ENCODE data around the gene MYL7.

Gene MYL7

DNA sequence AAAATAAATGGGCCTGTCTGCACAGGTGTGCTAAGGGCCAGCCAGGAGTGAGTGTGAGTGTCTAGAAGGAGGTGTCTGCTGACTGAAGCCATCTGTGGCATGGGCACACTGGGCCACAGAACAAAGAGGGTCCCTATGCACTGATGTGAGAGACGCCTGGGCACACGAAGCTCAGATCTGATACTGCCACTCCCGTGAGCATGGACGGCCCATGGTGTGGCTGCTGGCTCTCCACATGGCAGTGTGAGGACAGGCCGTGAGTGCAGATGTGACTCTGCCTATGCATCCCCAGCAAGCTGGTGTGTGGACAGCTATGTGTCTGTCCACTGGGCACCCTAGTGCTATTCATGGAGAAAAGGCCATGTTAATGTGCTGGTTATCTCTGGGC, 12.8 kb upstream of the MYL7 start:
- H3K27ac ChIP-seq, result no peak overlapping the region
- H3K9me3 ChIP-seq (ENCODE audit: severe bottlenecking), result no peaks in the 10 kb centered on the region
- DNase-seq, result no peak
- H3K27me3 ChIP-seq (ENCODE audit: insufficient read depth, low read depth, severe bottlenecking), result no peaks in the 10 kb centered on the region
- TF ChIP-seq, protein P1, sequence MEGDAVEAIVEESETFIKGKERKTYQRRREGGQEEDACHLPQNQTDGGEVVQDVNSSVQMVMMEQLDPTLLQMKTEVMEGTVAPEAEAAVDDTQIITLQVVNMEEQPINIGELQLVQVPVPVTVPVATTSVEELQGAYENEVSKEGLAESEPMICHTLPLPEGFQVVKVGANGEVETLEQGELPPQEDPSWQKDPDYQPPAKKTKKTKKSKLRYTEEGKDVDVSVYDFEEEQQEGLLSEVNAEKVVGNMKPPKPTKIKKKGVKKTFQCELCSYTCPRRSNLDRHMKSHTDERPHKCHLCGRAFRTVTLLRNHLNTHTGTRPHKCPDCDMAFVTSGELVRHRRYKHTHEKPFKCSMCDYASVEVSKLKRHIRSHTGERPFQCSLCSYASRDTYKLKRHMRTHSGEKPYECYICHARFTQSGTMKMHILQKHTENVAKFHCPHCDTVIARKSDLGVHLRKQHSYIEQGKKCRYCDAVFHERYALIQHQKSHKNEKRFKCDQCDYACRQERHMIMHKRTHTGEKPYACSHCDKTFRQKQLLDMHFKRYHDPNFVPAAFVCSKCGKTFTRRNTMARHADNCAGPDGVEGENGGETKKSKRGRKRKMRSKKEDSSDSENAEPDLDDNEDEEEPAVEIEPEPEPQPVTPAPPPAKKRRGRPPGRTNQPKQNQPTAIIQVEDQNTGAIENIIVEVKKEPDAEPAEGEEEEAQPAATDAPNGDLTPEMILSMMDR (IDR thresholded peaks at IDR 0.05; ENCODE audit: low read depth, low read length), result no peak
- no peaks in the 10 kb centered on the region for H3K36me3 ChIP-seq
- no peak overlapping the region for H3K4me3 ChIP-seq (ENCODE audit: low read depth, low read length)

DNA sequence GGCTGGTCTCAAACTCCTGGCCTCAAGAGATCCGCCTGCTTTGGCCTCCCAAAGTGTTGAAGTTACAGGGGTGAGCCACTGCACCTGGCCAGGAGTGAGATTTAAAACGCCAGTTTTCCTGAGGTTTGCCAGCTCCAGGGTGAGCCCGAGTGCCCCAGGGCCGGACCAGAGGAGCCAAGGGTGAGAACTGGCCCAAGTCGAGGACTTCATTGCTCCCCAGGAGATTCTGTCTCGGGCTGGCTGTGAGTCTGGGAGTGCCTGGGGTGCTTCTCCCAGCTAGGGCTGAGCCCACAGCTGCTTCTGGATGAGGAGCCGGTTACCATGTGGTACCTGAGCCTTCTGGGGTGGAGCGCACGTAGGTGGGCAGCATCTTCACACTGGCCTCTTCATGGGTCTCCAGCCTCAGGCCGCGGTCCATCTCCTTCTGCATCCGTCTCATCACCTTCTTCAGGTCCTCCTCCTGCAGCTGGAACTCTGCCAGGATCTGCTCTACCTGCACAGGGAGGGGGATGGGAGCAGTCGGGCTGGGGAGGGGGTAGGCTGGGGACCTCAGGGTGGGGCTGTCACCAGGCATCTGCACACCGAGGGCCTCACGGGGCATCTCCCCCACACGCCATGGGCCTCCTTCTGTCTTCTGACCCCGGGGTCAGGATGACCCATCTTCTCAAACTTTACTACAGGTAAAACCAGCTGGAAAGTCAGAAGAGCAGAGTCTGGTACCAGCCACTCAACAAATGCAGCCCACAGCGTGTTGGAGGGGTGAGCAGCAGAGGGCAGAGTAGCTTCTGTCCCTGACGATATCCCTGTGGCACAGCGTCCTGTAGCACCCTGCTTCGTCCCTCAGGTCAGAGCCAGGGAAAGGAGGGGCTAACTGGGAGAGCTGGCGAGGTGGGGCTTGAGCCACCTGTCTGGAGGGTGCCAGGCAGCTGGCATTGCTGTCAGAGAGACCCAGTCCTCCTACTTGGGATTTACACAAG, 12.1 kb upstream of the MYL7 start:
- no peak for DNase-seq
- TF ChIP-seq, protein P1 (IDR thresholded peaks at IDR 0.05; ENCODE audit: low read depth, low read length), result peak; percentile 36; the same call in 1 of the 2 replicates
- Histone ChIP-seq H3K27me3 (ENCODE audit: insufficient read depth, low read depth, severe bottlenecking) (no peaks in the 10 kb centered on the region), H3K9me3 (ENCODE audit: severe bottlenecking) (no peaks in the 10 kb centered on the region), H3K27ac (no peak overlapping the region), H3K36me3 (no peaks in the 10 kb centered on the region), H3K4me3 (ENCODE audit: low read depth, low read length) (no peak overlapping the region)

DNA sequence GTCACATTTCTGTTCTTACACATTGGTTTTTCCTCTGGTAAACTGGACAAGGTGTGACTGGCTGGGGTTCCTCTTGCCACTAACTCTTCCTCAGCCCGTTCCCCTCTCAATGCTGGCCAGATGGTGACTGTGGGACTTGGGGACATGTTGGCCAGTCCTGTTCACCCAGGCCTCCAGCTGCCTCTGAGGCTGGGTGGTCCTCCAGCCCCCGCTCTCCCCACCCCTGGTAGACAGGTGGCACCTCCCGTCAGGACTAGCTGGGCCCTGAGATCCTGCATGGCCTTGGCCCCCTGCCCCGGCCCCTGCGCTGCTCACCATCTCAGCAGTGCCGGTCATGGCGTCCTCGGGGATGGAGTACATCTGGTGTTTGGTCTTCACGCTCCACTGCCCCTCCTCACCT, 10.8 kb upstream of the MYL7 start:
- TF ChIP-seq, protein P1 (IDR thresholded peaks at IDR 0.05; ENCODE audit: low read depth, low read length), result no peak
- no peak overlapping the region for H3K4me3 ChIP-seq (ENCODE audit: low read depth, low read length)
- H3K27ac ChIP-seq, result no peak overlapping the region
- H3K9me3 ChIP-seq (ENCODE audit: severe bottlenecking), result no peaks in the 10 kb centered on the region
- DNase-seq, result no peak
- no peaks in the 10 kb centered on the region for H3K27me3 ChIP-seq (ENCODE audit: insufficient read depth, low read depth, severe bottlenecking)
- no peaks in the 10 kb centered on the region for H3K36me3 ChIP-seq

DNA sequence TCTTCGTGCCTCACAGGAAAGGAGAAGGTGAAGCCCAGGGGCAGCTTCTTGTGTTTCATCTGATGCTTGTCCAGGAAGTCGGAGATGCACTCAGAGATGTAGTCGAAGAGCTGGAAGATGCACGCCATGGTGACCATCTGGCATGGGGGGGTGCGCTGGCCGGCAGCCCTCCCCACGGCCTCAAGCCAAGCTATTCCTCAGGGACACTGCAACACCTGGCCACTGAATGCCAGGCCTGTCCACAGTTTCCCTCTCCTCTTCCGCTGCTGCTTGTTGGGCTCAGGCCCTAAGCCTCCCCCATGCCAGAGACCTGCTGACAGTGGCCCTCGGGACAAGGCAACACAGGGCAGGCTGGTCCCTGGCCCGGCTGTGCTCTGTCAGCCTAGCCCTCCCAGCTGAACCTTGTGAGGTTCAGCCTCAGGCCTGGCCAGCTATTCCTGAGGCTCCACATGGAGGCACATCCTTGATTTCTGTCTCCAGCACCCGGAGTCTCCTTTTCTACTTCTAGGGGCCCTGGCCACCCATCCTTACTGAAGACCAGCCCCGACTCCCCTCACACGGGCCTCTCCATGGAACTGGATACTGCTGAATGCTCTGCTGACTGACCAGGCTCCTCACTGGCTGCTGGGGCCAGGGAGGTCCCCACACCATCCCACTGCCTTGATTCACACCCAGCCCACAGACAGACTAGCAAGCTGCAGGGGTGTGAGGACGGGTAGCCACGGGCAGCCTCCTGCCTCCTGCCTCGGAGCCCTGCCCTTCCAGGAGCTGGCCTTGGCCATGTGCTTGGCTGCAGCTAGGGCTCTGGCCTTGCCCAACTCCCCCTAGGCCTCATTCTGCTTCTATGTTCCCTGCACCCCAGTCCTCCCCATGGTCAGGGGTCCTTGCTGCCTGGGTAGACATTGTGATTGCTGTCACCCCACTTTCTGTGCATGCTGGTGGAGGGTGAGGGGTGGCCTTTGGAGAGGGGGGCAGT, 10.1 kb upstream of the MYL7 start:
- no peak overlapping the region for H3K4me3 ChIP-seq (ENCODE audit: low read depth, low read length)
- DNase-seq, result no peak
- H3K36me3 ChIP-seq, result no peaks in the 10 kb centered on the region
- TF ChIP-seq, protein P1 (IDR thresholded peaks at IDR 0.05; ENCODE audit: low read depth, low read length), result no peak
- no peaks in the 10 kb centered on the region for H3K9me3 ChIP-seq (ENCODE audit: severe bottlenecking)
- H3K27ac ChIP-seq, result peak overlapping the region; percentile 44
- no peaks in the 10 kb centered on the region for H3K27me3 ChIP-seq (ENCODE audit: insufficient read depth, low read depth, severe bottlenecking)

DNA sequence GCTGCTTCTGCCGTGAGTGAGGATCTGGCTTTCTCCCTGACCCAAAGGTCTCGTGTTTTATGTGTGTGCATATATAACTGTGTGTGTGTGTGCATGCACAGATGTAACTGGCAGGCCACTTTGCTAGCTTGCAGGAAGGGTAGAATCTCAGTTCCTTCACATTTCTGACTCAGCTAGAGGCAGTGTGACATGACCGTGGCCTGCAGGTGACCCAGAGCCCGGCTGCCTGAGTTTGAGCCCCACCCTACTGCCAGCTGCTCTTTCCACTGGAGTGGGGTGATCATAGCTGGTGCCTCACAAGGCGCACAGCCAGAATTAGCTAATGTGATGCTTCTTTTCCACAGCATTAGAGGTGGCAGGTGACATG, 9.3 kb upstream of the MYL7 start:
- no peaks in the 10 kb centered on the region for H3K27me3 ChIP-seq (ENCODE audit: insufficient read depth, low read depth, severe bottlenecking)
- no peaks in the 10 kb centered on the region for H3K9me3 ChIP-seq (ENCODE audit: severe bottlenecking)
- no peak for DNase-seq
- no peak overlapping the region for H3K4me3 ChIP-seq (ENCODE audit: low read depth, low read length)
- H3K27ac ChIP-seq, result peak overlapping the region; percentile 44
- TF ChIP-seq, protein P1 (IDR thresholded peaks at IDR 0.05; ENCODE audit: low read depth, low read length), result no peak
- no peaks in the 10 kb centered on the region for H3K36me3 ChIP-seq
